Measurements from ENCODE around the gene KDM8. TPM values are rescaled to one million over a fixed set of nuclear protein-coding genes. Genes with fewer than 3 reads are reported as not detected.

The KDM8 gene
- total and polyA plus RNA-seq, 2 donors (not counting 3 experiments of a cell fraction or from before 2014, with no cell fraction given): 5.1 to 8.4 TPM

GRCh38 chr16:27168790-27169189 is 34.5 kb upstream of the KDM8 start:
- no peak for DNase-seq (ENCODE audit: low read depth, low spot score)
- Histone ChIP-seq H3K9ac (replicated peaks; ENCODE audit: extremely low read depth, insufficient read depth, low read length) (no peak overlapping the region), H4K20me1 (replicated peaks; ENCODE audit: control insufficient read depth, extremely low read depth, insufficient read depth, low read length) (no peaks in the 10 kb centered on the region), H3K4me2 (ENCODE audit: insufficient read depth, low read length) (no peak overlapping the region), H3K9me3 (replicated peaks; ENCODE audit: control insufficient read depth, insufficient read depth, low read length) (no peaks in the 10 kb centered on the region), H3K4me1 (ENCODE audit: control insufficient read depth, extremely low read depth, insufficient read depth, low read length) (no peaks in the 10 kb centered on the region), H2AFZ (ENCODE audit: low read depth, low read length) (no peak overlapping the region), H3K27me3 (ENCODE audit: control insufficient read depth in 2 of 2, insufficient read depth in 2 of 2, low read length in 2 of 2) (no peaks in the 10 kb centered on the region), H3K9me1 (replicated peaks; ENCODE audit: control insufficient read depth, extremely low read depth, insufficient read depth, low read length) (no peaks in the 10 kb centered on the region), H3K27ac (ENCODE audit: insufficient read depth, low read depth, low read length) (no peak overlapping the region), H3K36me3 (ENCODE audit: control insufficient read depth in 2 of 2, extremely low read depth in 1 of 2, insufficient read depth in 2 of 2, low read length in 2 of 2) (no peaks in the 10 kb centered on the region), H3K4me3 (replicated peaks in 1 of 3; ENCODE audit: insufficient read depth in 1 of 3, low read depth in 1 of 3, low read length in 3 of 3) (no peak overlapping the region), H3K79me2 (ENCODE audit: control insufficient read depth, insufficient read depth, low read length) (no peaks in the 10 kb centered on the region)
- CTCF ChIA-PET: interaction anchor here (1.0 to 1.3 kb wide), 6 partner anchors 10 to 283 kb away, joined by 3 to 7 read pairs (median 3); no protein-coding TSS in a partner anchor
- TF ChIP-seq CTCF (IDR thresholded peaks at IDR 0.05; ENCODE audit: extremely low read depth in 1 of 2, insufficient read depth in 1 of 2, low read depth in 1 of 2, low read length in 2 of 2): no peak
- TF ChIP-seq MAX (IDR thresholded peaks at IDR 0.05; ENCODE audit: insufficient read depth, insufficient read length): no peak
- no peak for TF ChIP-seq POLR2A (IDR thresholded peaks at IDR 0.05; ENCODE audit: low read depth, low read length)
- TF ChIP-seq MYC (IDR thresholded peaks at IDR 0.05; ENCODE audit: low read depth, low read length): no peak
- dilution Hi-C loops (cut with MboI; ENCODE audit: extremely low pct_ligation_motif_present, low sequenced_read_pairs) (no loop called here), intact Hi-C loops (cut with micrococcal nuclease) (no loop called here)
- FAIRE-seq: no peak
- BruUV-seq (replicated peaks): no TSS peak
- POLR2A ChIA-PET: no interaction called here

GRCh38 chr16:27169511-27170071 is 33.7 kb upstream of the KDM8 start:
- ChIA-PET POLR2A (no interaction called here), CTCF (interaction anchor here (1.0 to 1.3 kb wide), 7 partner anchors 10 to 282 kb away, joined by 3 to 7 read pairs (median 3); no protein-coding TSS in a partner anchor)
- no peaks in the 10 kb centered on the region for H4K20me1 ChIP-seq (replicated peaks; ENCODE audit: control insufficient read depth, extremely low read depth, insufficient read depth, low read length)
- H3K79me2 ChIP-seq (ENCODE audit: control insufficient read depth, insufficient read depth, low read length): no peaks in the 10 kb centered on the region
- no peaks in the 10 kb centered on the region for H3K27me3 ChIP-seq (ENCODE audit: control insufficient read depth in 2 of 2, insufficient read depth in 2 of 2, low read length in 2 of 2)
- no peak for FAIRE-seq
- no peaks in the 10 kb centered on the region for H3K36me3 ChIP-seq (ENCODE audit: control insufficient read depth in 2 of 2, extremely low read depth in 1 of 2, insufficient read depth in 2 of 2, low read length in 2 of 2)
- H3K9me3 ChIP-seq (replicated peaks; ENCODE audit: control insufficient read depth, insufficient read depth, low read length): no peaks in the 10 kb centered on the region
- H3K27ac ChIP-seq (ENCODE audit: insufficient read depth, low read depth, low read length): no peak overlapping the region
- no peak overlapping the region for H2AFZ ChIP-seq (ENCODE audit: low read depth, low read length)
- H3K9ac ChIP-seq (replicated peaks; ENCODE audit: extremely low read depth, insufficient read depth, low read length): no peak overlapping the region
- no peak overlapping the region for H3K4me2 ChIP-seq (ENCODE audit: insufficient read depth, low read length)
- TF ChIP-seq CTCF (IDR thresholded peaks at IDR 0.05; ENCODE audit: extremely low read depth in 1 of 2, insufficient read depth in 1 of 2, low read depth in 1 of 2, low read length in 2 of 2) (peak in 1 of 2 donors; percentile 10), POLR2AphosphoS5 (IDR thresholded peaks at IDR 0.05; ENCODE audit: insufficient read depth, low read depth, low read length) (no peak)
- no TSS peak for BruUV-seq (replicated peaks)
- no peaks in the 10 kb centered on the region for H3K4me1 ChIP-seq (ENCODE audit: control insufficient read depth, extremely low read depth, insufficient read depth, low read length)
- peak; percentile 10 for DNase-seq (ENCODE audit: low read depth, low spot score)
- dilution Hi-C loops (cut with MboI; ENCODE audit: extremely low pct_ligation_motif_present, low sequenced_read_pairs) (no loop called here), intact Hi-C loops (cut with micrococcal nuclease) (no loop called here)
- no peak overlapping the region for H3K4me3 ChIP-seq (replicated peaks in 1 of 3; ENCODE audit: insufficient read depth in 1 of 3, low read depth in 1 of 3, low read length in 3 of 3)
- no peaks in the 10 kb centered on the region for H3K9me1 ChIP-seq (replicated peaks; ENCODE audit: control insufficient read depth, extremely low read depth, insufficient read depth, low read length)
